A549 (cell line): ENCODE results near the gene CREG2. TPM values are rescaled to one million over a fixed set of nuclear protein-coding genes. Genes with fewer than 3 reads are reported as not detected.

Experiments used
- ATAC-seq, 2 experiments: fragments of 200-7000 bp in 1 of 2; fragments of >200 bp in 1 of 2; cut with Nextera tagmentation in 1 of 2; cut with Tn5 transposase in 1 of 2; 3 replicates each; pipeline versions ENCODE4 v1.8.0 to v1.9.1; 2018 to 2020; ENCODE audit warnings: mild to moderate bottlenecking in 1 of 2, moderate library complexity in 1 of 2
- CTCF ChIA-PET: fragments of 300-600 bp; sonication (Branson Sonifier 250); formaldehyde crosslinking; extraction: SDS; loops from one replicate; lab custom pipeline; 2021; ENCODE audit warnings: antibody characterized with exemption, inconsistent platforms; lab: Yijun Ruan, JAX
- POLR2A ChIA-PET: fragments of 350-600 bp; formaldehyde crosslinking; extraction: SDS; loops from one replicate; lab custom pipeline; 2021; ENCODE audit warnings: antibody characterized with exemption, inconsistent platforms; lab: Yijun Ruan, JAX
- DNase-seq, 2 experiments: peaks; one replicate each; pipeline versions ENCODE4 v3.0.0 to v3.0.0-alpha.2; 2011 to 2016; ENCODE audit warnings: low read depth in 1 of 2, low spot score in 1 of 2
- FAIRE-seq: peaks from 2 replicates; lab custom pipeline; 2011; peaks lifted over from hg19 to GRCh38; lab: Jason Lieb, UNC
- H3K27ac ChIP-seq, 2 experiments: fragments of >200 bp; sonication (Bioruptor Twin); formaldehyde crosslinking; 3 replicates each; pipeline ENCODE4 v1.5.1; 2016 to 2017
- H3K4me1 ChIP-seq: fragments of >200 bp; sonication (Bioruptor Twin); formaldehyde crosslinking; 3 replicates; pipeline ENCODE4 v1.6.1; 2016
- H3K4me2 ChIP-seq: fragments of >200 bp; sonication (Bioruptor Twin); formaldehyde crosslinking; 3 replicates; pipeline ENCODE4 v1.6.1; 2016
- H3K4me3 ChIP-seq: fragments of >200 bp; sonication (Bioruptor Twin); formaldehyde crosslinking; 3 replicates; pipeline ENCODE4 v1.5.1; 2016
- H3K9me3 ChIP-seq: fragments of >200 bp; sonication (Bioruptor Twin); formaldehyde crosslinking; 3 replicates; pipeline ENCODE4 v1.6.1; 2016
- BCL3 ChIP-seq: fragments of >200 bp; sonication (Bioruptor Twin); formaldehyde crosslinking; IDR thresholded peaks from 3 replicates; pipeline ENCODE4 v1.6.1; 2016
- BHLHE40 ChIP-seq: IDR thresholded peaks from 2 replicates; pipeline ENCODE4 v1.6.1; 2012; ENCODE audit warnings: low read depth, low read length, inconsistent platforms
- CBX2 ChIP-seq: fragments of 200-600 bp; sonication (generic); IDR thresholded peaks from 2 replicates; pipeline ENCODE4 v1.6.1; 2016; ENCODE audit warnings: low read depth, mild to moderate bottlenecking, borderline replicate concordance
- CBX8 ChIP-seq: fragments of 200-600 bp; sonication (generic); IDR thresholded peaks from 2 replicates; pipeline ENCODE4 v1.6.1; 2016
- CEBPB ChIP-seq, 2 experiments: fragments of >200 bp in 1 of 2; sonication (Bioruptor Twin) in 1 of 2; formaldehyde crosslinking in 1 of 2; IDR thresholded peaks; 2 replicates each; pipeline ENCODE4 v1.6.1; 2012 to 2016
- CHD2 ChIP-seq: fragments of 150-350 bp; IDR thresholded peaks from 2 replicates; pipeline ENCODE4 v1.6.1; 2014; ENCODE audit warnings: low read length; ENCODE audit not compliant: partially characterized antibody
- EHF ChIP-seq: fragments of 250-450 bp; sonication (Bioruptor Pico); IDR thresholded peaks from 2 replicates; pipeline ENCODE4 v1.5.0; 2020; ENCODE audit warnings: mild to moderate bottlenecking
- ELK1 ChIP-seq: fragments of 150-350 bp; IDR thresholded peaks from 2 replicates; pipeline ENCODE4 v1.6.1; 2014; ENCODE audit warnings: low read depth, mild to moderate bottlenecking, low read length
- EP300 ChIP-seq, 2 experiments: fragments of >200 bp; sonication (Bioruptor Twin); formaldehyde crosslinking; IDR thresholded peaks; 2 replicates in 1 of 2; 3 replicates in 1 of 2; pipeline ENCODE4 v1.6.1; 2016 to 2017
- ESRRA ChIP-seq: fragments of 150-350 bp; IDR thresholded peaks from 2 replicates; pipeline ENCODE4 v1.6.1; 2014; ENCODE audit warnings: mild to moderate bottlenecking, low read length, borderline replicate concordance
- FOXS1 ChIP-seq: fragments of 250-450 bp; sonication (Bioruptor Pico); IDR thresholded peaks from 2 replicates; pipeline ENCODE4 v1.5.0; 2020; ENCODE audit warnings: mild to moderate bottlenecking, moderate library complexity
- GATA3 ChIP-seq: IDR thresholded peaks from 2 replicates; pipeline ENCODE4 v1.6.1; 2012; ENCODE audit warnings: borderline replicate concordance
- HOXB13 ChIP-seq: fragments of 250-450 bp; sonication (Bioruptor Pico); IDR thresholded peaks from 2 replicates; pipeline ENCODE4 v1.5.0; 2020; ENCODE audit warnings: low read depth, mild to moderate bottlenecking, moderate library complexity
- HOXB5 ChIP-seq: fragments of 250-450 bp; sonication (Bioruptor Pico); IDR thresholded peaks from 2 replicates; pipeline ENCODE4 v1.5.0; 2020; ENCODE audit warnings: mild to moderate bottlenecking, moderate library complexity
- JUN ChIP-seq, 2 experiments: fragments of >200 bp; sonication (Bioruptor Twin); formaldehyde crosslinking; IDR thresholded peaks; 2 replicates in 1 of 2; 3 replicates in 1 of 2; pipeline ENCODE4 v1.6.1; 2016 to 2017
- MAFK ChIP-seq: fragments of 450-650 bp; IDR thresholded peaks from 2 replicates; pipeline ENCODE4 v1.6.1; 2014; ENCODE audit not compliant: partially characterized antibody
- MAZ ChIP-seq: fragments of 150-350 bp; IDR thresholded peaks from 2 replicates; pipeline ENCODE4 v1.6.1; 2014; ENCODE audit warnings: antibody characterized with exemption, low read depth, low read length, borderline replicate concordance
- MYC ChIP-seq: IDR thresholded peaks from 2 replicates; pipeline ENCODE4 v1.6.1; 2012; ENCODE audit warnings: mild to moderate bottlenecking, inconsistent platforms, low read length, improper control_type of control experiment, borderline replicate concordance
- NR3C1 ChIP-seq: fragments of >200 bp; sonication (Bioruptor Twin); formaldehyde crosslinking; IDR thresholded peaks from 3 replicates; pipeline ENCODE4 v1.6.1; 2017
- PBX3 ChIP-seq: IDR thresholded peaks from 2 replicates; pipeline ENCODE4 v1.6.1; 2012
- PHF8 ChIP-seq: fragments of 200-600 bp; sonication (generic); IDR thresholded peaks from 2 replicates; pipeline ENCODE4 v1.6.1; 2016; ENCODE audit warnings: low read depth, mild to moderate bottlenecking, antibody characterized with exemption, moderate library complexity, borderline replicate concordance
- RAD21 ChIP-seq, 2 experiments: fragments of >200 bp in 1 of 2; sonication (Bioruptor Twin) in 1 of 2; formaldehyde crosslinking in 1 of 2; IDR thresholded peaks in 1 of 2; conservative IDR thresholded peaks in 1 of 2; 2 replicates in 1 of 2; 3 replicates in 1 of 2; pipeline ENCODE4 v1.6.1; 2012 to 2018; ENCODE audit warnings: inconsistent platforms in 1 of 2
- RCOR1 ChIP-seq: fragments of 150-350 bp; IDR thresholded peaks from 2 replicates; pipeline ENCODE4 v1.6.1; 2014; ENCODE audit warnings: antibody characterized with exemption, low read length, low read depth
- RNF2 ChIP-seq: fragments of 200-600 bp; sonication (generic); IDR thresholded peaks from 2 replicates; pipeline ENCODE4 v1.6.1; 2016; ENCODE audit warnings: low read depth, mild to moderate bottlenecking, antibody characterized with exemption, moderate library complexity, borderline replicate concordance
- SREBF2 ChIP-seq: fragments of 450-650 bp; IDR thresholded peaks from 2 replicates; pipeline ENCODE4 v1.6.1; 2014; ENCODE audit warnings: mild to moderate bottlenecking, moderate library complexity
- TFCP2L1 ChIP-seq: fragments of 250-450 bp; sonication (Bioruptor Pico); IDR thresholded peaks from 2 replicates; pipeline ENCODE4 v1.5.0; 2021; ENCODE audit warnings: mild to moderate bottlenecking
- ZC3H11A ChIP-seq: fragments of 450-650 bp; IDR thresholded peaks from 2 replicates; pipeline ENCODE4 v1.6.1; 2014; ENCODE audit warnings: antibody characterized with exemption, mild to moderate bottlenecking
- ZSCAN20 ChIP-seq: fragments of 250-450 bp; sonication (Bioruptor Pico); IDR thresholded peaks from 2 replicates; pipeline ENCODE4 v1.8.0; 2022; ENCODE audit warnings: mild to moderate bottlenecking, moderate library complexity
- WGBS: methylation state at CpG from one replicate; pipeline ENCODE4 v1.1.6; 2017; ENCODE audit errors: missing lambda C conversion rate; 5-methylcytosine and 5-hydroxymethylcytosine counted together
- polyA plus RNA-seq, 4 experiments: library from polyadenylated mRNA; depleted of rRNA in 3 of 4; stranded (reverse); fragments of >200 nt; fragmentation: RNase III in 1 of 4; extraction: RNeasy Plus Mini Kit Qiagen cat#74134 plus additional on column Dnase treatment in 1 of 4; gene quantifications; 2 replicates in 3 of 4; 3 replicates in 1 of 4; pipeline ENCODE4 v1.2.3, GENCODE V29; 2011 to 2017
- TF ChIP-seq, protein P1 (sequence below): fragments of >200 bp; sonication (Bioruptor Twin); formaldehyde crosslinking; IDR thresholded peaks from 3 replicates; pipeline ENCODE4 v1.5.1; 2016
- TF ChIP-seq, protein P2 (sequence below): IDR thresholded peaks from 2 replicates; pipeline ENCODE4 v1.6.1; 2012

The CREG2 gene
- polyA plus RNA-seq, 2 of the 4 experiments (the other 2 are of a cell fraction) = 1.5 to 1.6 TPM

GRCh38 chr2:101426822-101427221, 39.5 kb upstream of the CREG2 start:
- Histone ChIP-seq H3K9me3 (no peaks in the 10 kb centered on the region), H3K4me3 (no peak overlapping the region), H3K27ac (no peak overlapping the region), H3K4me2 (no peak overlapping the region), H3K4me1 (no peaks in the 10 kb centered on the region)
- ChIA-PET CTCF (interaction anchor here (0.6 to 1.6 kb wide), 2 partner anchors 85 to 804 kb away, joined by 3 to 4 read pairs; no protein-coding TSS in a partner anchor), POLR2A (no interaction called here)
- TF ChIP-seq CHD2 = no peak
- TF ChIP-seq NR3C1 = no peak
- TF ChIP-seq TFCP2L1 (CRISPR knock-in tag) = no peak
- no peak for TF ChIP-seq RAD21 (conservative IDR thresholded peaks at IDR 0.05 in 1 of 2, IDR thresholded peaks at IDR 0.05 in 1 of 2)
- TF ChIP-seq ELK1 = no peak
- TF ChIP-seq BHLHE40 = no peak
- TF ChIP-seq RNF2 = no peak
- no peak for TF ChIP-seq CEBPB (IDR thresholded peaks at IDR 0.05)
- no peak for TF ChIP-seq MYC
- no peak for TF ChIP-seq ZSCAN20 (CRISPR knock-in tag)
- no peak for TF ChIP-seq CBX2
- no peak for TF ChIP-seq ZC3H11A
- no peak for TF ChIP-seq MAFK
- TF ChIP-seq BCL3 = no peak
- TF ChIP-seq PBX3 = no peak
- TF ChIP-seq FOXS1 (CRISPR knock-in tag) = no peak
- TF ChIP-seq EP300 (IDR thresholded peaks at IDR 0.05) = no peak
- no peak for TF ChIP-seq PHF8
- 78% methylated on average over 7 of the region's 7 CpGs for WGBS
- no peak for ATAC-seq
- FAIRE-seq = no peak
- no peak for DNase-seq

GRCh38 chr2:101420623-101421022, 33.3 kb upstream of the CREG2 start:
- FAIRE-seq = no peak
- H3K27ac ChIP-seq = no peak overlapping the region
- H3K4me1 ChIP-seq = no peaks in the 10 kb centered on the region
- TF ChIP-seq ESRRA (no peak), JUN (IDR thresholded peaks at IDR 0.05) (no peak), HOXB13 (no peak), CBX8 (no peak), SREBF2 (no peak), PHF8 (no peak), RNF2 (no peak), ZSCAN20 (CRISPR knock-in tag) (no peak), NR3C1 (no peak), MAZ (no peak), GATA3 (no peak), ZC3H11A (no peak), HOXB5 (CRISPR knock-in tag) (no peak), EHF (no peak), MAFK (no peak), RCOR1 (no peak)
- TF ChIP-seq, protein P1, sequence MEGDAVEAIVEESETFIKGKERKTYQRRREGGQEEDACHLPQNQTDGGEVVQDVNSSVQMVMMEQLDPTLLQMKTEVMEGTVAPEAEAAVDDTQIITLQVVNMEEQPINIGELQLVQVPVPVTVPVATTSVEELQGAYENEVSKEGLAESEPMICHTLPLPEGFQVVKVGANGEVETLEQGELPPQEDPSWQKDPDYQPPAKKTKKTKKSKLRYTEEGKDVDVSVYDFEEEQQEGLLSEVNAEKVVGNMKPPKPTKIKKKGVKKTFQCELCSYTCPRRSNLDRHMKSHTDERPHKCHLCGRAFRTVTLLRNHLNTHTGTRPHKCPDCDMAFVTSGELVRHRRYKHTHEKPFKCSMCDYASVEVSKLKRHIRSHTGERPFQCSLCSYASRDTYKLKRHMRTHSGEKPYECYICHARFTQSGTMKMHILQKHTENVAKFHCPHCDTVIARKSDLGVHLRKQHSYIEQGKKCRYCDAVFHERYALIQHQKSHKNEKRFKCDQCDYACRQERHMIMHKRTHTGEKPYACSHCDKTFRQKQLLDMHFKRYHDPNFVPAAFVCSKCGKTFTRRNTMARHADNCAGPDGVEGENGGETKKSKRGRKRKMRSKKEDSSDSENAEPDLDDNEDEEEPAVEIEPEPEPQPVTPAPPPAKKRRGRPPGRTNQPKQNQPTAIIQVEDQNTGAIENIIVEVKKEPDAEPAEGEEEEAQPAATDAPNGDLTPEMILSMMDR = no peak
- TF ChIP-seq, protein P2, sequence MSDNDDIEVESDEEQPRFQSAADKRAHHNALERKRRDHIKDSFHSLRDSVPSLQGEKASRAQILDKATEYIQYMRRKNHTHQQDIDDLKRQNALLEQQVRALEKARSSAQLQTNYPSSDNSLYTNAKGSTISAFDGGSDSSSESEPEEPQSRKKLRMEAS = no peak
- POLR2A ChIA-PET = no interaction called here
- no peak for ATAC-seq
- H3K4me2 ChIP-seq = no peak overlapping the region
- WGBS = 73% methylated on average over 4 of the region's 4 CpGs
- no peak overlapping the region for H3K4me3 ChIP-seq
- DNase-seq = no peak
- H3K9me3 ChIP-seq = no peaks in the 10 kb centered on the region
- CTCF ChIA-PET = interaction anchor here (0.6 to 6.9 kb wide), 6 partner anchors 8 to 453 kb away, joined by 3 to 79 read pairs (median 5); no protein-coding TSS in a partner anchor
